GM11168 (cell line): ENCODE results near the gene PSMD7.

ENCODE experiments used
- in situ Hi-C: fragments of 300-500 bp; cut with MboI; formaldehyde crosslinking; loops from one replicate; pipeline ENCODE4 v1.12.0; 2022; ENCODE audit warnings: low sequenced_read_pairs; ENCODE audit not compliant: unreplicated experiment

PSMD7 gene

GRCh38 chr16:74296432-74297144, at the start of gene PSMD7:
TSS of gene PSMD7 (plus strand) at chr16:74296814. CDS start at chr16:74296915, 101 bp downstream.
- in situ Hi-C loops = no loop called here

GRCh38 chr16:74249254-74249653, 47.4 kb upstream of the PSMD7 start:
- in situ Hi-C loops = no loop called here

- in situ Hi-C loops = no loop called here
Measured at GRCh38 chr16:74249846-74250245, 46.8 kb upstream of the PSMD7 start.

GRCh38 chr16:74252329-74252728, 44.3 kb upstream of the PSMD7 start:
- in situ Hi-C loops = no loop called here

- in situ Hi-C loops = no loop called here
Measured at GRCh38 chr16:74253161-74253938, 43.3 kb upstream of the PSMD7 start.

GRCh38 chr16:74257061-74257460, 39.6 kb upstream of the PSMD7 start:
- in situ Hi-C loops = no loop called here

GRCh38 chr16:74261068-74261467, 35.5 kb upstream of the PSMD7 start:
- in situ Hi-C loops = no loop called here

- in situ Hi-C loops = no loop called here
Measured at GRCh38 chr16:74264811-74265210, 31.8 kb upstream of the PSMD7 start.

GRCh38 chr16:74268372-74268782, 28.2 kb upstream of the PSMD7 start:
- in situ Hi-C loops = no loop called here

- in situ Hi-C loops = no loop called here
Measured at GRCh38 chr16:74271872-74272271, 24.7 kb upstream of the PSMD7 start.

GRCh38 chr16:74275031-74275636, 21.5 kb upstream of the PSMD7 start:
- in situ Hi-C loops = no loop called here

GRCh38 chr16:74275711-74276110, 20.9 kb upstream of the PSMD7 start:
- in situ Hi-C loops = no loop called here

- in situ Hi-C loops = no loop called here
Measured at GRCh38 chr16:74277974-74278373, 18.6 kb upstream of the PSMD7 start.

GRCh38 chr16:74279266-74279665, 17.3 kb upstream of the PSMD7 start:
- in situ Hi-C loops = no loop called here

- in situ Hi-C loops = no loop called here
Measured at GRCh38 chr16:74279805-74280204, 16.8 kb upstream of the PSMD7 start.

- in situ Hi-C loops = no loop called here
Measured at GRCh38 chr16:74280448-74280847, 16.2 kb upstream of the PSMD7 start.

- in situ Hi-C loops = no loop called here
Measured at GRCh38 chr16:74281300-74281699, 15.3 kb upstream of the PSMD7 start.

GRCh38 chr16:74283716-74284115, 12.9 kb upstream of the PSMD7 start:
- in situ Hi-C loops = no loop called here

GRCh38 chr16:74288065-74288464, 8.5 kb upstream of the PSMD7 start:
- in situ Hi-C loops = no loop called here

- in situ Hi-C loops = no loop called here
Measured at GRCh38 chr16:74290356-74290755, 6.3 kb upstream of the PSMD7 start.

- in situ Hi-C loops = no loop called here
Measured at GRCh38 chr16:74291176-74291575, 5.4 kb upstream of the PSMD7 start.
